MCF 10A (cell line): ENCODE results near the gene SSH2. TPM values are rescaled to one million over a fixed set of nuclear protein-coding genes. Genes with fewer than 3 reads are reported as not detected.
A peak's percentile ranks its signal among the peaks of the same experiment; 100 is the strongest.

ENCODE experiments used
- BruUV-seq: library from RNA; stranded (reverse); fragments of 400-500 nt; replicated peaks from 2 replicates; lab custom pipeline; 2021; lab: Mats Ljungman, UMichigan
- CTCF ChIA-PET: fragments of 300-600 bp; sonication (Branson Sonifier 250); formaldehyde crosslinking; extraction: SDS; loops from one replicate; lab custom pipeline; 2021; ENCODE audit warnings: antibody characterized with exemption, inconsistent platforms; lab: Yijun Ruan, JAX
- POLR2A ChIA-PET: fragments of 300-600, 350-650 bp; sonication (Branson Sonifier 250); formaldehyde crosslinking; extraction: SDS; loops from one replicate; lab custom pipeline; 2020; ENCODE audit warnings: antibody characterized with exemption, inconsistent platforms; lab: Yijun Ruan, JAX
- DNase-seq: peaks from one replicate; pipeline ENCODE4 v3.0.0-alpha.2; 2018; ENCODE audit not compliant: unreplicated experiment
- H3K27ac Mint-ChIP-seq: one replicate; pipeline ENCODE4 v1.8.0; 2022; ENCODE audit warnings: mild to moderate bottlenecking, low read depth, mixed read lengths; ENCODE audit not compliant: unreplicated experiment
- H3K27me3 Mint-ChIP-seq: one replicate; pipeline ENCODE4 v1.8.0; 2022; ENCODE audit warnings: mixed read lengths; ENCODE audit not compliant: insufficient read depth, unreplicated experiment
- H3K36me3 Mint-ChIP-seq: one replicate; pipeline ENCODE4 v1.8.0; 2022; ENCODE audit warnings: mild to moderate bottlenecking, moderate library complexity, mixed read lengths; ENCODE audit not compliant: insufficient read depth, unreplicated experiment
- H3K4me1 Mint-ChIP-seq: one replicate; pipeline ENCODE4 v1.8.0; 2022; ENCODE audit warnings: mixed read lengths; ENCODE audit not compliant: insufficient read depth, unreplicated experiment
- H3K4me3 Mint-ChIP-seq: one replicate; pipeline ENCODE4 v1.8.0; 2022; ENCODE audit warnings: mild to moderate bottlenecking, moderate library complexity, mixed read lengths; ENCODE audit not compliant: unreplicated experiment
- H3K9me3 Mint-ChIP-seq: one replicate; pipeline ENCODE4 v1.8.0; 2022; ENCODE audit warnings: mixed read lengths; ENCODE audit not compliant: unreplicated experiment
- intact Hi-C: fragments of 100-400 bp; cut with micrococcal nuclease; formaldehyde crosslinking; loops from 2 replicates; pipeline ENCODE4 v1.14.1; 2022
- total RNA-seq: library from RNA; stranded (reverse); gene quantifications from 2 replicates; pipeline ENCODE4 v1.2.3, GENCODE V29; 2022
- TF ChIP-seq, protein P1 (sequence below): fragments of 200-600 bp; IDR thresholded peaks from one replicate; pipeline ENCODE4 v1.8.0; 2022; ENCODE audit warnings: antibody characterized with exemption, mild to moderate bottlenecking; ENCODE audit not compliant: unreplicated experiment

Gene SSH2
- total RNA-seq, 1 experiment from 2014 or later = 21.9 TPM

DNA sequence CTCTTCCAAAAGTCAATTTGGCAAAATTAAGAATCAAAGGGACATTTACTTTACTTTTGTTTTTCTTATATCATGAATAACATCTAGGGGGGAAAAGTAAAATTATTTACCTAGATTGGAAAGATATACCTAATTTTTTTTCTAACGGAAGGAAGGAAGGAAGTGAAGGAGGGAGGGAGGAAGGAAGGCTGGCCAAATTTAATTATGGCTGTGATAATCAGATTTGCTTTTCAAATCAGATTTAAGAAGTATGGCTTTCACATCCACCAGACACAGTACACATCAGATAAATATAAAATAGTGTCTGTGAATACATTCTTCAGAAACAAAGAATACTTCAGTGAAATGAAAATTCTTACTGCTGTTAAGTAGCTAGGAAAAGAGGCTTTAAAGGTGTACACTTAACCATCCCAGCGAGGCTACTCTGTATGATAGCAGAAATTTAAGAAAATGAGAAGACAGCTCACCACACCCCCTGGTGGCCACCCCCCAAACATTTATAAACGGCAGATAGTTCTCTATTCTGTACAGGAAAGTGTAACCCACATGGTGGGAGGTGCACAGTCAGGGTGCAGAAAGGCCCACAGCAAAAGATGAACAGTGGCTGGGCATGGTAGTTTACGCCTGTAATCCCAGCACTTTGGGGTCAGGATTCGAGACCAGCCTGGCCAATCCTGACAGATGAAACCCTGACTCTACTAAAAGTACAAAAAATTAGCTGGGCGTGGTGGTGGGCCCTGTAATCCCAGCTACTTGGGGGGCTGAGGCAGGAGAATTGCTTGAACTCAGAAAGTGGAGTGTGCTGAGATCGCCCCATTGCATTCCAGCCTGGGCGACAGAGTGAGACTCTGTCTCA, 150.8 kb downstream of the SSH2 start:
- Mint-ChIP-seq H3K27me3 (no peaks in the 10 kb centered on the region), H3K36me3 (peaks cover 12% of the 10 kb centered on the region), H3K4me1 (no peaks in the 10 kb centered on the region), H3K4me3 (no peak overlapping the region), H3K9me3 (no peaks in the 10 kb centered on the region), H3K27ac (no peak overlapping the region)
- intact Hi-C loops = loop anchor here (1.0 kb wide), 2 partner anchors 140 to 199 kb away; no protein-coding TSS in a partner anchor
- DNase-seq = peak; percentile 54
- TF ChIP-seq, protein P1, sequence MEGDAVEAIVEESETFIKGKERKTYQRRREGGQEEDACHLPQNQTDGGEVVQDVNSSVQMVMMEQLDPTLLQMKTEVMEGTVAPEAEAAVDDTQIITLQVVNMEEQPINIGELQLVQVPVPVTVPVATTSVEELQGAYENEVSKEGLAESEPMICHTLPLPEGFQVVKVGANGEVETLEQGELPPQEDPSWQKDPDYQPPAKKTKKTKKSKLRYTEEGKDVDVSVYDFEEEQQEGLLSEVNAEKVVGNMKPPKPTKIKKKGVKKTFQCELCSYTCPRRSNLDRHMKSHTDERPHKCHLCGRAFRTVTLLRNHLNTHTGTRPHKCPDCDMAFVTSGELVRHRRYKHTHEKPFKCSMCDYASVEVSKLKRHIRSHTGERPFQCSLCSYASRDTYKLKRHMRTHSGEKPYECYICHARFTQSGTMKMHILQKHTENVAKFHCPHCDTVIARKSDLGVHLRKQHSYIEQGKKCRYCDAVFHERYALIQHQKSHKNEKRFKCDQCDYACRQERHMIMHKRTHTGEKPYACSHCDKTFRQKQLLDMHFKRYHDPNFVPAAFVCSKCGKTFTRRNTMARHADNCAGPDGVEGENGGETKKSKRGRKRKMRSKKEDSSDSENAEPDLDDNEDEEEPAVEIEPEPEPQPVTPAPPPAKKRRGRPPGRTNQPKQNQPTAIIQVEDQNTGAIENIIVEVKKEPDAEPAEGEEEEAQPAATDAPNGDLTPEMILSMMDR = peak; percentile 71
- ChIA-PET CTCF (interaction anchor here (0.6 to 6.5 kb wide), 36 partner anchors 11 to 410 kb away, joined by 3 to 85 read pairs (median 4); no protein-coding TSS in a partner anchor), POLR2A (interaction anchor here (0.9 to 4.0 kb wide), 10 partner anchors 11 to 187 kb away, joined by 3 to 44 read pairs (median 4); partner anchors contain the start of gene ANKRD13B)
- BruUV-seq = no TSS peak

- intact Hi-C loops = no loop called here
- ChIA-PET CTCF (interaction anchor here (0.6 to 6.5 kb wide), 10 partner anchors 9 to 1715 kb away, joined by 3 to 85 read pairs (median 4); no protein-coding TSS in a partner anchor), POLR2A (interaction anchor here (0.8 to 4.0 kb wide), 5 partner anchors 16 to 137 kb away, joined by 3 to 44 read pairs (median 3); no protein-coding TSS in a partner anchor)
- no TSS peak for BruUV-seq
- Mint-ChIP-seq H3K27me3 (no peaks in the 10 kb centered on the region), H3K4me1 (no peaks in the 10 kb centered on the region), H3K4me3 (no peak overlapping the region), H3K36me3 (peaks cover 12% of the 10 kb centered on the region), H3K27ac (no peak overlapping the region), H3K9me3 (no peaks in the 10 kb centered on the region)
- DNase-seq = no peak
- TF ChIP-seq, protein P1 = no peak
These were observed 152.4 kb downstream of the SSH2 start for GRCh38 chr17:29777663-29778062.

DNA sequence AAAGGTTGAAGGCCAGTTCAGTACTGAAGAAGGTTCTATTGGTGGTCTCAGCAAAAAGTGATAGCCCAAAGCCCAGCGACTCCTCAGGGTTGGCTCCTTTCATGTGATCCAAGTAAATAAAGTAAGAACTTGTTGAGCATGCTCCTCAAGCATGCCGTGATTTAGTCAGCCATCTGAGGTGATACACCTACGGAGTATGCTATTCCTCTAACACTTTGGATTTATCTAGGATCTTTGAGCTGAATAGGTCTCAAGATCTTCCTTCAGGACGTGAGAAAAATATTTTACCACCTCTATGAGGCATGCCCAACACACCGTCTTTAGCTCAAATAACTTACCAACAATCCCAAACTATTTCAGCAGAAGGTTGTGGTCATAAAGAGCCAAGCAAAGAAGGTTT, 154.0 kb downstream of the SSH2 start:
- BruUV-seq = no TSS peak
- no peak for DNase-seq
- H3K36me3 Mint-ChIP-seq = peaks cover 12% of the 10 kb centered on the region
- H3K27ac Mint-ChIP-seq = no peak overlapping the region
- no peaks in the 10 kb centered on the region for H3K4me1 Mint-ChIP-seq
- TF ChIP-seq, protein P1 = no peak
- ChIA-PET CTCF (interaction anchor here (0.5 to 1.7 kb wide), 9 partner anchors 8 to 1353 kb away, joined by 3 to 13 read pairs (median 4); no protein-coding TSS in a partner anchor), POLR2A (interaction anchor here (0.9 to 4.0 kb wide), 2 partner anchors 13 to 135 kb away, joined by 5 to 44 read pairs; no protein-coding TSS in a partner anchor)
- intact Hi-C loops = no loop called here
- no peaks in the 10 kb centered on the region for H3K9me3 Mint-ChIP-seq
- no peaks in the 10 kb centered on the region for H3K27me3 Mint-ChIP-seq
- H3K4me3 Mint-ChIP-seq = no peak overlapping the region

DNA sequence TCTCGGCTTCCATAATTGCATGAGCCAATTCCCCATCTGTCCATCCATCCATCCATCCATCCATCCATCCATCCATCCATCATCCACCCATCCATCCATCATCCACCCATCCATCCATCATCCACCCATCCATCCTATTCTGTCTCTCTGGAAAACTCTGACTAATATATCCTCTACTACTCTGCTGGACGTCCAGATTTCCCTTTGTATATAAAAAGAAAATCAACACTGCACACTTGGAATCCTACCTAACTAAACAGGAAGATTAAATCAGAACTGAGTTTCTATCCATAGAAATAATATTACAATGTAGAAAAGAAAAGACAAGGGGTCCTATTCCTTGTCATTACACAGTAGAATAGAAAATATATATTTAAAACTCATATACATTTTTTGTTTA, 157.0 kb downstream of the SSH2 start:
- H3K36me3 Mint-ChIP-seq = peaks cover 6% of the 10 kb centered on the region
- H3K27ac Mint-ChIP-seq = no peak overlapping the region
- no peak overlapping the region for H3K4me3 Mint-ChIP-seq
- ChIA-PET POLR2A (interaction anchor here (0.6 kb wide), 1 partner anchor 1198 kb away, joined by 4 read pairs; no protein-coding TSS in a partner anchor), CTCF (no interaction called here)
- no peaks in the 10 kb centered on the region for H3K4me1 Mint-ChIP-seq
- no TSS peak for BruUV-seq
- no peak for DNase-seq
- TF ChIP-seq, protein P1 = no peak
- no peaks in the 10 kb centered on the region for H3K9me3 Mint-ChIP-seq
- intact Hi-C loops = no loop called here
- no peaks in the 10 kb centered on the region for H3K27me3 Mint-ChIP-seq
